Fibroblast of skin of right quadriceps (primary cell): Measurements from ENCODE around the gene BTG1.

Experiments used
- DNase-seq: peaks from one replicate; pipeline ENCODE4 v3.0.0-alpha.2; 2013

Gene BTG1

GRCh38 chr12:92132288-92132687 is 13.4 kb downstream of the BTG1 start:
- DNase-seq = no peak

- DNase-seq = no peak
These were observed 14.6 kb downstream of the BTG1 start for GRCh38 chr12:92130999-92131398.

GRCh38 chr12:92129609-92130008 is 16.0 kb downstream of the BTG1 start:
- no peak for DNase-seq

- DNase-seq = no peak
These were observed 17.0 kb downstream of the BTG1 start for GRCh38 chr12:92128612-92129011.

- DNase-seq = no peak
These were observed 21.0 kb downstream of the BTG1 start for GRCh38 chr12:92124689-92125029.

GRCh38 chr12:92123780-92124688 is 21.6 kb downstream of the BTG1 start:
- no peak for DNase-seq

- DNase-seq = no peak
These were observed 22.5 kb downstream of the BTG1 start for GRCh38 chr12:92122941-92123779.

- DNase-seq = no peak
These were observed 23.8 kb downstream of the BTG1 start for GRCh38 chr12:92121826-92122225.

GRCh38 chr12:92118826-92119536 is 26.7 kb downstream of the BTG1 start:
- DNase-seq = no peak

- DNase-seq = no peak
These were observed 30.8 kb downstream of the BTG1 start for GRCh38 chr12:92114834-92115233.

GRCh38 chr12:92111256-92111655 is 34.4 kb downstream of the BTG1 start:
- DNase-seq = no peak

- no peak for DNase-seq
These were observed 35.5 kb downstream of the BTG1 start for GRCh38 chr12:92110083-92110640.

- no peak for DNase-seq
These were observed 36.0 kb downstream of the BTG1 start for GRCh38 chr12:92109613-92110012.

- peak; percentile 83 for DNase-seq
These were observed 37.0 kb downstream of the BTG1 start for GRCh38 chr12:92108651-92109050.

- no peak for DNase-seq
These were observed 38.0 kb downstream of the BTG1 start for GRCh38 chr12:92107621-92108131.

GRCh38 chr12:92107094-92107493 is 38.6 kb downstream of the BTG1 start:
- DNase-seq = no peak

GRCh38 chr12:92105676-92106075 is 40.0 kb downstream of the BTG1 start:
- DNase-seq = no peak

GRCh38 chr12:92105110-92105509 is 40.5 kb downstream of the BTG1 start:
- DNase-seq = no peak

- DNase-seq = no peak
These were observed 43.0 kb downstream of the BTG1 start for GRCh38 chr12:92102606-92103005.

- DNase-seq = no peak
These were observed 46.9 kb downstream of the BTG1 start for GRCh38 chr12:92098594-92099380.

GRCh38 chr12:92096346-92097136 is 49.1 kb downstream of the BTG1 start:
- DNase-seq = peak; percentile 27
